Stimulated activated CD8-positive, alpha-beta memory T cell treated with anti-CD3 and anti-CD28 coated beads, Interleukin-4, amount 100 ng/mL, for 48 hours (primary cell): ENCODE results near the gene TNFSF9.
"Not testable (repeated sequence)": the region's sequence is repeated elsewhere in the genome, so short reads cannot be mapped to it uniquely, and the experiment has no call there.

Experiments
- DNase-seq: peaks from one replicate; pipeline ENCODE4 v3.0.0-alpha.2; 2020

Gene TNFSF9

GRCh38 chr19:6577476-6578125 lies 46.8 kb downstream of the TNFSF9 start:
- no peak for DNase-seq

- DNase-seq, result no peak
Observed at GRCh38 chr19:6579450-6580178, 48.8 kb downstream of the TNFSF9 start.

DNA sequence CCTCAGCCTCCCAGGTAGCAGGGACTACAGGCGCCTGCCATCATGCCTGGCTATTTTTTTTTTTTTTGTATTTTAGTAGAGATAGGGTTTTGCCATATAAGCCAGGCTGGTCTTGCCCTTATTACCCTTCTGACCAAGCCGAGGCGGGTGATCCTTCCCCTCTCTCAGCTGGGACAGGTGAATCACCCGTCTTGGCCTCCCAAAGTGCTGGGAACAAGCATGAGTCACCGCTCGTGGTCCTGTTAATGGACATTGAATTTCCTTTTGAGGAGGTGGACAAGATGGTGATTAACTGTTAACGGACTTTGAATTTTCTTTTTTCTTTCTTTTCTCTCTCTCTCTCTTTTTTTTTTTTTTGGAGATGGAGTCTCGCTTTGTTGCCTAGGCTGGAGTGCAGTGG lies 49.5 kb downstream of the TNFSF9 start:
- no peak for DNase-seq

DNA sequence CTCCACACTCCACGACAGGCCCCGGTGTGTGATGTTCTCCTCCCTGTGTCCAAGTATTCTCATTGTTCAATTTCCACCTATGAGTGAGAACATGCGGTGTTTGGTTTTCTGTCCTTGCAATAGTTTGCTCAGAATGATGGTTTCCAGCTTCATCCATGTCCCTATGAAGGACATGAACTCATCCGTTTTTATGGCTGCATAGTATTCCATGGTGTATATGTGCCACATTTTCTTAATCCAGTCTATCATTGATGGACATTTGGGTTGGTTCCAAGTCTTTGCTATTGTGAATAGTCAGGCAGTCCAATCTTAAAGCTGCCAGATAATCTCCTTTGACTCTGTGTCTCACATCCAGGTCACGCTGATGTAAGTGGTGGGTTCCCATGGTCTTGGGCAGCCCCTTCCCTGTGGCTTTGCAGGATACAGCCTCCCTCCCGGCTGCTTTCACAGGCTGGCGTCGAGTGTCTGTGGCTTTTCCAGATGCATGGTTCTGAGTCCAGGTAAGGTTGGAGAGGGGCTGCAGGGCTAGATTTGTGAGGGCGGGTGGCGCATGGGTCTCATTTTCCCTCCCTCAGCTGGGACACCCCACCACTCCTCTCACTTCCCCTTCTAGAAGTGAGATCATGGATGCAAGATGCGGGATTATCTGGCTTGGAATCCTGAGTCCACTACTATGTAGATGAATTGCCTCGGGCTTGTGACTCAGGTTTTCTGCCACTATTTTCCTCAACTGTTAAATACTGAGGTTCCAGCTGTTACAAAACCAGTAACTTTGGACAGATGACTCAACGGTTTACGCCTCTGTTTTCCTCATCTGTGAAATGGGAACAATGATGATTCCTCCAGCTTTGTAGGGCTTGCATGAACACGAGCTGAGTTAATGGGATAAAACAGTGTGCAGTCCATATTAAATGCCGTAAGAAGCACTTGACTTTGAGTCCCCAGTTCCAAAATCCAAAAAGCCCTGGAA lies 52.0 kb downstream of the TNFSF9 start:
- not testable (repeated sequence) for DNase-seq
